ENCODE data around the gene STX8.

- TF ChIP-seq PKNOX1 (IDR thresholded peaks at IDR 0.05), result no peak
- TF ChIP-seq FOXM1 (IDR thresholded peaks at IDR 0.05; ENCODE audit: borderline replicate concordance), result no peak
- TF ChIP-seq ELF4 (IDR thresholded peaks at IDR 0.05), result no peak
- no peak for TF ChIP-seq ZNF384 (IDR thresholded peaks at IDR 0.05)
- no peak for TF ChIP-seq SP1 (IDR thresholded peaks at IDR 0.05)
- TF ChIP-seq CTBP1 (IDR thresholded peaks at IDR 0.05; ENCODE audit: borderline replicate concordance), result no peak
- no peak for TF ChIP-seq FOXK2 (IDR thresholded peaks at IDR 0.05)
Observed at GRCh38 chr17:9285602-9286427, 289.8 kb downstream of the STX8 start.
